HL-60 (cell line): ENCODE measurements around the gene GC.

Experiments used
- POLR2AphosphoS5 ChIP-seq: IDR thresholded peaks from 2 replicates; pipeline ENCODE4 v1.6.1; 2012; ENCODE audit warnings: low read depth
- TF ChIP-seq, protein P1 (sequence below): IDR thresholded peaks from one replicate; pipeline ENCODE4 v1.5.1; 2011; ENCODE audit warnings: low read length, control low read depth, inconsistent platforms; ENCODE audit not compliant: insufficient read depth
- TF ChIP-seq, protein P2 (sequence below): IDR thresholded peaks from 2 replicates; pipeline ENCODE4 v1.6.1; 2012; ENCODE audit warnings: low read depth; ENCODE audit not compliant: insufficient replicate concordance

DNA sequence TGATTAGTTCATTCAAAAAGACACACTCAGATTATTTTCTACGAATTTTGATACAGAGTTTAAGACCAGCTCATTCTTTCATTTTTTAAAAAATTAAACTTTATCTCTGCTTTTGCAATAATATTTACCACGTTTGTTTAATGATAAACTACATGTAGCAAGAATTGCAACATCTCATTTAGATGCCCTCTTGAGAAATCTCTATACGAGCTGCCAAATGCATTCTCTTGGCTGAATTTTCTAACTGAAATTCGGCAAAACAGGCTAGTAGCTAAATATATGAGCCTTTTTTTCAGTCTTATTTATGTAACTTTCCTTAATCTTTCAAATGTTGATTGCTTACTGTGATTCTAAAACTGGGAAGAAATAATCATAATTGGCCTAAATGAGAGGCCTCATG lies 2.1 kb upstream of the GC start:
- no peak for TF ChIP-seq POLR2AphosphoS5
- TF ChIP-seq, protein P1, sequence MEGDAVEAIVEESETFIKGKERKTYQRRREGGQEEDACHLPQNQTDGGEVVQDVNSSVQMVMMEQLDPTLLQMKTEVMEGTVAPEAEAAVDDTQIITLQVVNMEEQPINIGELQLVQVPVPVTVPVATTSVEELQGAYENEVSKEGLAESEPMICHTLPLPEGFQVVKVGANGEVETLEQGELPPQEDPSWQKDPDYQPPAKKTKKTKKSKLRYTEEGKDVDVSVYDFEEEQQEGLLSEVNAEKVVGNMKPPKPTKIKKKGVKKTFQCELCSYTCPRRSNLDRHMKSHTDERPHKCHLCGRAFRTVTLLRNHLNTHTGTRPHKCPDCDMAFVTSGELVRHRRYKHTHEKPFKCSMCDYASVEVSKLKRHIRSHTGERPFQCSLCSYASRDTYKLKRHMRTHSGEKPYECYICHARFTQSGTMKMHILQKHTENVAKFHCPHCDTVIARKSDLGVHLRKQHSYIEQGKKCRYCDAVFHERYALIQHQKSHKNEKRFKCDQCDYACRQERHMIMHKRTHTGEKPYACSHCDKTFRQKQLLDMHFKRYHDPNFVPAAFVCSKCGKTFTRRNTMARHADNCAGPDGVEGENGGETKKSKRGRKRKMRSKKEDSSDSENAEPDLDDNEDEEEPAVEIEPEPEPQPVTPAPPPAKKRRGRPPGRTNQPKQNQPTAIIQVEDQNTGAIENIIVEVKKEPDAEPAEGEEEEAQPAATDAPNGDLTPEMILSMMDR: no peak
- TF ChIP-seq, protein P2, sequence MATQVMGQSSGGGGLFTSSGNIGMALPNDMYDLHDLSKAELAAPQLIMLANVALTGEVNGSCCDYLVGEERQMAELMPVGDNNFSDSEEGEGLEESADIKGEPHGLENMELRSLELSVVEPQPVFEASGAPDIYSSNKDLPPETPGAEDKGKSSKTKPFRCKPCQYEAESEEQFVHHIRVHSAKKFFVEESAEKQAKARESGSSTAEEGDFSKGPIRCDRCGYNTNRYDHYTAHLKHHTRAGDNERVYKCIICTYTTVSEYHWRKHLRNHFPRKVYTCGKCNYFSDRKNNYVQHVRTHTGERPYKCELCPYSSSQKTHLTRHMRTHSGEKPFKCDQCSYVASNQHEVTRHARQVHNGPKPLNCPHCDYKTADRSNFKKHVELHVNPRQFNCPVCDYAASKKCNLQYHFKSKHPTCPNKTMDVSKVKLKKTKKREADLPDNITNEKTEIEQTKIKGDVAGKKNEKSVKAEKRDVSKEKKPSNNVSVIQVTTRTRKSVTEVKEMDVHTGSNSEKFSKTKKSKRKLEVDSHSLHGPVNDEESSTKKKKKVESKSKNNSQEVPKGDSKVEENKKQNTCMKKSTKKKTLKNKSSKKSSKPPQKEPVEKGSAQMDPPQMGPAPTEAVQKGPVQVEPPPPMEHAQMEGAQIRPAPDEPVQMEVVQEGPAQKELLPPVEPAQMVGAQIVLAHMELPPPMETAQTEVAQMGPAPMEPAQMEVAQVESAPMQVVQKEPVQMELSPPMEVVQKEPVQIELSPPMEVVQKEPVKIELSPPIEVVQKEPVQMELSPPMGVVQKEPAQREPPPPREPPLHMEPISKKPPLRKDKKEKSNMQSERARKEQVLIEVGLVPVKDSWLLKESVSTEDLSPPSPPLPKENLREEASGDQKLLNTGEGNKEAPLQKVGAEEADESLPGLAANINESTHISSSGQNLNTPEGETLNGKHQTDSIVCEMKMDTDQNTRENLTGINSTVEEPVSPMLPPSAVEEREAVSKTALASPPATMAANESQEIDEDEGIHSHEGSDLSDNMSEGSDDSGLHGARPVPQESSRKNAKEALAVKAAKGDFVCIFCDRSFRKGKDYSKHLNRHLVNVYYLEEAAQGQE: no peak
